CD14-positive monocyte (primary cell): Measurements from ENCODE around the gene NOTCH3. TPM values are rescaled to one million over a fixed set of nuclear protein-coding genes. Genes with fewer than 3 reads are reported as not detected.
A peak's percentile ranks its signal among the peaks of the same experiment; 100 is the strongest.

ENCODE experiments used
- DNase-seq, 3 donors: peaks; one replicate each; pipeline ENCODE4 v3.0.0-alpha.2; 2011 to 2022
- H2AFZ ChIP-seq: 2 replicates; pipeline ENCODE4 v1.6.0; 2012; ENCODE audit warnings: mild to moderate bottlenecking, low read depth, low read length, inconsistent platforms; ENCODE audit not compliant: insufficient read depth, poor library complexity, severe bottlenecking
- H3K27ac ChIP-seq, 2 donors: 1 replicate in 1 of 2; 2 replicates in 1 of 2; pipeline ENCODE4 v1.5.1; 2012 to 2013; ENCODE audit warnings: low read length in 2 of 2, control low read depth in 1 of 2, inconsistent platforms in 1 of 2, low read depth in 1 of 2, mild to moderate bottlenecking in 1 of 2
- H3K27me3 ChIP-seq, 2 donors: one replicate each; pipeline versions ENCODE4 v1.6.0 to v1.6.1; 2011 to 2013; ENCODE audit warnings: low read length in 2 of 2; ENCODE audit not compliant: control insufficient read depth in 2 of 2, insufficient read depth in 2 of 2
- H3K36me3 ChIP-seq, 2 donors: replicated peaks in 1 of 2; 1 replicate in 1 of 2; 2 replicates in 1 of 2; pipeline versions ENCODE4 v1.5.1 to v1.6.1; 2012 to 2013; ENCODE audit warnings: low read length in 2 of 2, control low read depth in 1 of 2, inconsistent platforms in 1 of 2, mild to moderate bottlenecking in 1 of 2; ENCODE audit not compliant: insufficient read depth in 2 of 2, control insufficient read depth in 1 of 2
- H3K4me1 ChIP-seq, 2 donors: 1 replicate in 1 of 2; 2 replicates in 1 of 2; pipeline versions ENCODE4 v1.5.1 to v1.6.1; 2012 to 2013; ENCODE audit warnings: low read length in 2 of 2, control low read depth in 1 of 2, inconsistent platforms in 1 of 2, mild to moderate bottlenecking in 1 of 2, moderate library complexity in 1 of 2; ENCODE audit not compliant: insufficient read depth in 2 of 2, control insufficient read depth in 1 of 2
- H3K4me2 ChIP-seq: replicated peaks from 2 replicates; pipeline ENCODE3; 2012; ENCODE audit warnings: low read length, moderate library complexity, mild to moderate bottlenecking; ENCODE audit not compliant: poor library complexity, severe bottlenecking; ENCODE audit errors: extremely low read depth
- H3K4me3 ChIP-seq, 3 experiments: fragments of 200-600 bp in 1 of 3; sonication (generic) in 1 of 3; replicated peaks in 1 of 3; 1 replicate in 2 of 3; 2 replicates in 1 of 3; pipeline ENCODE4 v1.5.1; 2011 to 2013; ENCODE audit warnings: low read length in 3 of 3, mild to moderate bottlenecking in 3 of 3, control low read depth in 2 of 3, low read depth in 2 of 3, inconsistent platforms in 1 of 3, moderate library complexity in 1 of 3
- H3K79me2 ChIP-seq: 2 replicates; pipeline ENCODE4 v1.6.0; 2012; ENCODE audit warnings: mild to moderate bottlenecking, control low read depth, inconsistent platforms, low read length, moderate library complexity; ENCODE audit not compliant: insufficient read depth
- H3K9ac ChIP-seq: 2 replicates; pipeline ENCODE4 v1.6.0; 2017; ENCODE audit warnings: low read length, mild to moderate bottlenecking; ENCODE audit not compliant: insufficient read depth, poor library complexity, severe bottlenecking
- H3K9me3 ChIP-seq, 2 donors: replicated peaks in 1 of 2; 1 replicate in 1 of 2; 2 replicates in 1 of 2; pipeline versions ENCODE4 v1.5.1 to v1.6.1; 2012 to 2013; ENCODE audit warnings: low read length in 2 of 2, control low read depth in 1 of 2; ENCODE audit not compliant: control insufficient read depth in 1 of 2, insufficient read depth in 1 of 2
- H4K20me1 ChIP-seq: 2 replicates; pipeline ENCODE4 v1.6.0; 2012; ENCODE audit warnings: mild to moderate bottlenecking, low read length, control low read depth, moderate library complexity; ENCODE audit not compliant: insufficient read depth
- H3K27ac Mint-ChIP-seq, 7 donors: one replicate each; pipeline ENCODE4 v1.8.0; 2020; ENCODE audit warnings: mild to moderate bottlenecking in 7 of 7, mixed read lengths in 7 of 7, moderate library complexity in 6 of 7, inconsistent platforms in 2 of 7
- H3K27me3 Mint-ChIP-seq, 3 donors: one replicate each; pipeline ENCODE4 v1.8.0; 2021 to 2022; ENCODE audit warnings: low read depth in 3 of 3, mild to moderate bottlenecking in 3 of 3, mixed read lengths in 3 of 3, moderate library complexity in 3 of 3, inconsistent platforms in 1 of 3
- H3K36me3 Mint-ChIP-seq, 2 donors: one replicate each; pipeline ENCODE4 v1.8.0; 2020; ENCODE audit warnings: mixed read lengths in 2 of 2, inconsistent platforms in 1 of 2, mild to moderate bottlenecking in 1 of 2
- H3K4me1 Mint-ChIP-seq: one replicate; pipeline ENCODE4 v1.8.0; 2020; ENCODE audit warnings: mild to moderate bottlenecking, mixed read lengths
- H3K4me3 Mint-ChIP-seq, 2 donors: one replicate each; pipeline ENCODE4 v1.8.0; 2020; ENCODE audit warnings: mild to moderate bottlenecking in 2 of 2, mixed read lengths in 2 of 2, moderate library complexity in 1 of 2
- H3K9me3 Mint-ChIP-seq, 7 donors: one replicate each; pipeline ENCODE4 v1.8.0; 2020 to 2022; ENCODE audit warnings: mixed read lengths in 7 of 7, mild to moderate bottlenecking in 6 of 7, moderate library complexity in 6 of 7, inconsistent platforms in 2 of 7
- CTCF ChIP-seq: fragments of 200-600 bp; IDR thresholded peaks from one replicate; pipeline ENCODE4 v1.8.0; 2022; ENCODE audit warnings: antibody characterized with exemption, mild to moderate bottlenecking
- WGBS: methylation state at CpG from one replicate; pipeline ENCODE4 v1.1.5; 2013; ENCODE audit warnings: missing lambda C conversion rate; ENCODE audit not compliant: insufficient coverage; 5-methylcytosine and 5-hydroxymethylcytosine counted together
- intact Hi-C, 2 donors: fragments of 100-400 bp; cut with micrococcal nuclease; formaldehyde crosslinking; loops; one replicate each; pipeline versions ENCODE4 v1.15.0 to v1.15.1; 2023
- polyA plus RNA-seq, 3 donors: library from polyadenylated mRNA; depleted of rRNA in 1 of 3; unstranded in 2 of 3; stranded (reverse) in 1 of 3; fragments of 300-500 nt in 2 of 3; fragments of >200 nt in 1 of 3; fragmentation: Illumina TruSeq in 2 of 3; gene quantifications; 1 replicate in 2 of 3; 2 replicates in 1 of 3; pipeline ENCODE4 v1.2.3, GENCODE V29; 2012 to 2021

NOTCH3 gene
- polyA plus RNA-seq, 3 donors, result 0.05 to 0.51 TPM; not detected in 1

GRCh38 chr19:15235781-15236180 lies 35.0 kb upstream of the NOTCH3 start:
- H3K9me3 Mint-ChIP-seq, result peaks cover 0 to 10% (median 7%) of the 10 kb centered on the region in 7 donors
- H3K27me3 Mint-ChIP-seq, result peaks cover 20 to 37% (median 34%) of the 10 kb centered on the region in 3 donors
- peaks cover 48 to 62% of the 10 kb centered on the region in 2 donors for H3K36me3 Mint-ChIP-seq
- H3K36me3 ChIP-seq, result peaks cover 46 to 50% of the 10 kb centered on the region in 2 donors
- no peak for TF ChIP-seq CTCF
- DNase-seq, result no peak
- peaks cover 30 to 34% of the 10 kb centered on the region in 2 donors for H3K4me1 ChIP-seq
- no peaks in the 10 kb centered on the region for H3K79me2 ChIP-seq
- H3K4me3 ChIP-seq, result no peak overlapping the region
- H3K27me3 ChIP-seq, result peaks cover 15 to 24% of the 10 kb centered on the region in 2 donors
- intact Hi-C loops, result no loop called here
- no CpG with 5 or more reads among the region's 2 CpGs for WGBS
- H4K20me1 ChIP-seq, result peaks cover 28% of the 10 kb centered on the region
- H3K27ac ChIP-seq, result no peak overlapping the region
- no peak overlapping the region for H3K4me3 Mint-ChIP-seq
- peak overlapping the region in 2 of 7 donors; percentile 35 to 41 for H3K27ac Mint-ChIP-seq
- peaks cover 0 to 4% of the 10 kb centered on the region in 2 donors for H3K9me3 ChIP-seq
- H3K4me2 ChIP-seq, result no peak overlapping the region
- H2AFZ ChIP-seq, result no peak overlapping the region
- H3K4me1 Mint-ChIP-seq, result peaks cover 35% of the 10 kb centered on the region
- no peak overlapping the region for H3K9ac ChIP-seq

GRCh38 chr19:15234431-15235130 lies 33.8 kb upstream of the NOTCH3 start:
- H3K36me3 Mint-ChIP-seq, result peaks cover 43 to 51% of the 10 kb centered on the region in 2 donors
- 78% methylated on average over 7 of the region's 10 CpGs for WGBS
- H3K9me3 Mint-ChIP-seq, result peaks cover 0 to 11% (median 7%) of the 10 kb centered on the region in 7 donors
- H3K9ac ChIP-seq, result no peak overlapping the region
- DNase-seq, result no peak
- no peak overlapping the region for H3K4me2 ChIP-seq
- H3K27me3 Mint-ChIP-seq, result peaks cover 26 to 44% (median 42%) of the 10 kb centered on the region in 3 donors
- H3K4me1 Mint-ChIP-seq, result peaks cover 35% of the 10 kb centered on the region
- H3K27me3 ChIP-seq, result peaks cover 17 to 28% of the 10 kb centered on the region in 2 donors
- intact Hi-C loops, result loop anchor here (5.0 kb wide), 2 partner anchors 37 to 57 kb away; no protein-coding TSS in a partner anchor
- H2AFZ ChIP-seq, result no peak overlapping the region
- peak overlapping the region in 3 of 7 donors; percentile 5 to 82 (median 45) for H3K27ac Mint-ChIP-seq
- no peak for TF ChIP-seq CTCF
- H3K4me3 ChIP-seq, result no peak overlapping the region
- peaks cover 34 to 38% of the 10 kb centered on the region in 2 donors for H3K36me3 ChIP-seq
- no peak overlapping the region for H3K27ac ChIP-seq
- H3K4me1 ChIP-seq, result peaks cover 30 to 34% of the 10 kb centered on the region in 2 donors
- H3K9me3 ChIP-seq, result peaks cover 0 to 4% of the 10 kb centered on the region in 2 donors
- no peak overlapping the region for H3K4me3 Mint-ChIP-seq
- H4K20me1 ChIP-seq, result peaks cover 20% of the 10 kb centered on the region
- H3K79me2 ChIP-seq, result no peaks in the 10 kb centered on the region
